OCI-LY7 (cell line): ENCODE results near the gene TNFSF18.

Experiments
- EZH2phosphoT487 ChIP-seq: fragments of 200-600 bp; sonication (generic); IDR thresholded peaks from 2 replicates; pipeline ENCODE4 v1.6.1; 2018; ENCODE audit warnings: low read depth, borderline replicate concordance, mild to moderate bottlenecking, mixed run types, antibody characterized with exemption, low read length, moderate library complexity, mixed read lengths
- TF ChIP-seq, protein P1 (sequence below): fragments of 200-600 bp; sonication (generic); conservative IDR thresholded peaks from 2 replicates; pipeline ENCODE4 v1.5.1; 2014; ENCODE audit warnings: mild to moderate bottlenecking, antibody characterized with exemption, low read length, moderate library complexity, mixed read lengths

DNA sequence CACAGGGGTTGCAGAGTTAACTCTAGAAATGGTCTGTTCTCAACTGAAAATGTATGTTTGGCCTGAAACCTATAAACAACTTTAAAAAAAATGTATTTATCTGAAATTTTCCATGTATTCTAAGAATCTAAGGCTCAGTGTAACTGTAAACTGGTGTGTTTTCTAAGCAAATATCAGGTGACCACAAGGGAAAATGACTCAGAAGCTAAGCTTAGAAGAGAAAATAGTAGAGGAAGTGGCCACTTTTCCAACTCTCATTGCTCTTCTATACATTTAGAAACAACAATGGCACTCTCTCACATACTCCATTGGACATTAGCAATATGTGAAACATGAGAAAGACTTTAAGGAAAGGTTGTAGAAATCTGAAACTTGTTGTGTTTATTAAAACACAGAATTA is 7.5 kb downstream of the TNFSF18 start:
- TF ChIP-seq, protein P1, sequence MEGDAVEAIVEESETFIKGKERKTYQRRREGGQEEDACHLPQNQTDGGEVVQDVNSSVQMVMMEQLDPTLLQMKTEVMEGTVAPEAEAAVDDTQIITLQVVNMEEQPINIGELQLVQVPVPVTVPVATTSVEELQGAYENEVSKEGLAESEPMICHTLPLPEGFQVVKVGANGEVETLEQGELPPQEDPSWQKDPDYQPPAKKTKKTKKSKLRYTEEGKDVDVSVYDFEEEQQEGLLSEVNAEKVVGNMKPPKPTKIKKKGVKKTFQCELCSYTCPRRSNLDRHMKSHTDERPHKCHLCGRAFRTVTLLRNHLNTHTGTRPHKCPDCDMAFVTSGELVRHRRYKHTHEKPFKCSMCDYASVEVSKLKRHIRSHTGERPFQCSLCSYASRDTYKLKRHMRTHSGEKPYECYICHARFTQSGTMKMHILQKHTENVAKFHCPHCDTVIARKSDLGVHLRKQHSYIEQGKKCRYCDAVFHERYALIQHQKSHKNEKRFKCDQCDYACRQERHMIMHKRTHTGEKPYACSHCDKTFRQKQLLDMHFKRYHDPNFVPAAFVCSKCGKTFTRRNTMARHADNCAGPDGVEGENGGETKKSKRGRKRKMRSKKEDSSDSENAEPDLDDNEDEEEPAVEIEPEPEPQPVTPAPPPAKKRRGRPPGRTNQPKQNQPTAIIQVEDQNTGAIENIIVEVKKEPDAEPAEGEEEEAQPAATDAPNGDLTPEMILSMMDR: no peak
- no peak for TF ChIP-seq EZH2phosphoT487
